SK-N-SH (cell line): ENCODE measurements around the gene GNAI1. TPM values are rescaled to one million over a fixed set of nuclear protein-coding genes. Genes with fewer than 3 reads are reported as not detected.
A peak's percentile ranks its signal among the peaks of the same experiment; 100 is the strongest.

ENCODE experiments used
- CTCF ChIA-PET: fragments of 300-600, 350-600 bp; formaldehyde crosslinking; extraction: SDS; loops from one replicate; lab custom pipeline; 2021; lab: Yijun Ruan, JAX
- POLR2A ChIA-PET: fragments of 350-600 bp; sonication (Branson Sonifier 250); formaldehyde crosslinking; extraction: SDS; loops from one replicate; lab custom pipeline; 2020; ENCODE audit warnings: antibody characterized with exemption, inconsistent platforms; lab: Yijun Ruan, JAX
- DNase-seq: peaks from one replicate; pipeline ENCODE4 v3.0.0; 2012
- H2AFZ ChIP-seq: fragments of 200-600 bp; sonication (generic); 2 replicates; pipeline ENCODE4 v1.8.1; 2016; ENCODE audit warnings: antibody characterized with exemption, mild to moderate bottlenecking, low read depth
- H3F3A ChIP-seq: fragments of 200-600 bp; sonication (generic); replicated peaks from 2 replicates; pipeline ENCODE3; 2016; ENCODE audit warnings: antibody characterized with exemption, mild to moderate bottlenecking; ENCODE audit not compliant: insufficient read depth
- H3K27ac ChIP-seq, 2 experiments: fragments of 200-500 bp in 1 of 2; fragments of 200-600 bp in 1 of 2; sonication (Bioruptor generic) in 1 of 2; sonication (generic), shearing (Covaris generic) in 1 of 2; 2 replicates each; pipeline versions ENCODE4 v1.5.1 to v1.6.1; 2014 to 2016; ENCODE audit warnings: low read depth in 2 of 2, inconsistent platforms in 1 of 2, low read length in 1 of 2, mild to moderate bottlenecking in 1 of 2, mixed read lengths in 1 of 2
- H3K27me3 ChIP-seq: fragments of 200-600 bp; sonication (generic), shearing (Covaris generic); 2 replicates; pipeline ENCODE4 v1.6.1; 2016; ENCODE audit warnings: mixed run types; ENCODE audit not compliant: insufficient read depth
- H3K36me3 ChIP-seq, 2 experiments: fragments of 200-500 bp in 1 of 2; fragments of 200-600 bp in 1 of 2; sonication (Bioruptor generic) in 1 of 2; sonication (generic) in 1 of 2; replicated peaks in 1 of 2; 2 replicates each; pipeline versions ENCODE3 to v1.5.1; 2014 to 2016; ENCODE audit warnings: low read length in 1 of 2, mild to moderate bottlenecking in 1 of 2; ENCODE audit not compliant: insufficient read depth in 2 of 2, control insufficient read depth in 1 of 2
- H3K4me1 ChIP-seq, 2 experiments: fragments of 200-500 bp in 1 of 2; fragments of 200-600 bp in 1 of 2; sonication (Bioruptor generic) in 1 of 2; sonication (generic), shearing (Covaris generic) in 1 of 2; 2 replicates each; pipeline versions ENCODE4 v1.5.1 to v1.6.1; 2014 to 2016; ENCODE audit warnings: low read depth in 1 of 2, low read length in 1 of 2, mixed run types in 1 of 2; ENCODE audit not compliant: insufficient read depth in 2 of 2, control insufficient read depth in 1 of 2
- H3K4me2 ChIP-seq: fragments of 200-600 bp; sonication (generic), shearing (Covaris generic); 2 replicates; pipeline ENCODE4 v1.6.1; 2017; ENCODE audit warnings: mixed run types
- H3K4me3 ChIP-seq, 2 experiments: fragments of 200-500 bp in 1 of 2; fragments of 200-600 bp in 1 of 2; sonication (Bioruptor generic) in 1 of 2; sonication (generic), shearing (Covaris generic) in 1 of 2; 2 replicates each; pipeline versions ENCODE4 v1.5.1 to v1.8.1; 2014 to 2016; ENCODE audit warnings: low read depth in 2 of 2, inconsistent platforms in 1 of 2, low read length in 1 of 2, mild to moderate bottlenecking in 1 of 2, mixed read lengths in 1 of 2, moderate library complexity in 1 of 2
- H3K79me2 ChIP-seq: fragments of 200-600 bp; sonication (generic); 2 replicates; pipeline ENCODE4 v1.8.1; 2017; ENCODE audit warnings: mild to moderate bottlenecking; ENCODE audit not compliant: insufficient read depth
- H3K9ac ChIP-seq: fragments of 200-600 bp; sonication (generic); 2 replicates; pipeline ENCODE4 v1.6.1; 2017; ENCODE audit warnings: mixed run types
- H3K9me2 ChIP-seq: fragments of 200-600 bp; sonication (generic); 2 replicates; pipeline ENCODE4 v1.6.1; 2017; ENCODE audit warnings: mixed run types
- H3K9me3 ChIP-seq: fragments of 200-600 bp; sonication (generic); 2 replicates; pipeline ENCODE4 v1.6.1; 2017; ENCODE audit warnings: mixed run types, mild to moderate bottlenecking, moderate library complexity
- H4K20me1 ChIP-seq: fragments of 200-600 bp; sonication (generic); 2 replicates; pipeline ENCODE4 v1.6.1; 2017; ENCODE audit warnings: mild to moderate bottlenecking, mixed run types; ENCODE audit not compliant: insufficient read depth
- ELF1 ChIP-seq: IDR thresholded peaks from 2 replicates; pipeline ENCODE4 v1.4.0; 2012
- EP300 ChIP-seq, 2 experiments: IDR thresholded peaks; 2 replicates each; pipeline versions ENCODE4 v1.4.0 to v1.6.1; 2012; ENCODE audit warnings: borderline replicate concordance in 1 of 2, low read depth in 1 of 2, low read length in 1 of 2
- FOXJ3 ChIP-seq: sonication (generic); formaldehyde crosslinking; IDR thresholded peaks from 2 replicates; pipeline ENCODE4 v1.5.1; 2020; ENCODE audit warnings: mild to moderate bottlenecking, missing genetic modification reagents
- GABPA ChIP-seq: IDR thresholded peaks from 2 replicates; pipeline ENCODE4 v1.4.0; 2012; ENCODE audit warnings: low read depth, mild to moderate bottlenecking
- GATA2 ChIP-seq: sonication (generic); formaldehyde crosslinking; IDR thresholded peaks from 2 replicates; pipeline ENCODE4 v1.5.0; 2020; ENCODE audit warnings: mild to moderate bottlenecking, missing genetic modification reagents
- MAX ChIP-seq: IDR thresholded peaks from 2 replicates; pipeline ENCODE4 v1.4.0; 2012; ENCODE audit warnings: low read depth
- MEF2A ChIP-seq: IDR thresholded peaks from 2 replicates; pipeline ENCODE4 v1.4.0; 2012; ENCODE audit warnings: low read depth, borderline replicate concordance
- MXI1 ChIP-seq: IDR thresholded peaks from 2 replicates; pipeline ENCODE4 v1.6.1; 2012; ENCODE audit warnings: mild to moderate bottlenecking, low read depth, low read length, improper control_type of control experiment
- NFIC ChIP-seq: IDR thresholded peaks from 2 replicates; pipeline ENCODE4 v1.4.0; 2012; ENCODE audit warnings: borderline replicate concordance
- NRF1 ChIP-seq: IDR thresholded peaks from 2 replicates; pipeline ENCODE4 v1.6.1; 2012; ENCODE audit warnings: low read depth, mild to moderate bottlenecking, low read length
- POLR2AphosphoS5 ChIP-seq: IDR thresholded peaks from 2 replicates; pipeline ENCODE4 v1.6.1; 2012; ENCODE audit warnings: low read depth, low read length
- REST ChIP-seq: IDR thresholded peaks from 2 replicates; pipeline ENCODE4 v1.6.1; 2012; ENCODE audit warnings: mild to moderate bottlenecking, low read depth, low read length, moderate library complexity
- SMC3 ChIP-seq: IDR thresholded peaks from 2 replicates; pipeline ENCODE4 v1.6.1; 2012; ENCODE audit warnings: low read depth, low read length, improper control_type of control experiment
- TAF1 ChIP-seq: IDR thresholded peaks from 2 replicates; pipeline ENCODE4 v1.6.1; 2012; ENCODE audit warnings: low read depth, mild to moderate bottlenecking, low read length, moderate library complexity, borderline replicate concordance
- TCF12 ChIP-seq: IDR thresholded peaks from 2 replicates; pipeline ENCODE4 v1.4.0; 2012
- TEAD4 ChIP-seq: IDR thresholded peaks from 2 replicates; pipeline ENCODE4 v1.4.0; 2012; ENCODE audit warnings: mild to moderate bottlenecking, borderline replicate concordance; ENCODE audit not compliant: insufficient read depth
- ZBTB33 ChIP-seq: IDR thresholded peaks from 2 replicates; pipeline ENCODE4 v1.4.0; 2012; ENCODE audit warnings: low read depth, borderline replicate concordance
- WGBS: methylation state at CpG from one replicate; pipeline ENCODE4 v1.1.6; 2017; ENCODE audit warnings: low lambda C conversion rate; 5-methylcytosine and 5-hydroxymethylcytosine counted together
- polyA plus RNA-seq, 3 experiments: library from polyadenylated mRNA; depleted of rRNA; stranded (reverse); fragments of >200 nt; gene quantifications; 2 replicates each; pipeline ENCODE4 v1.2.3, GENCODE V29; 2012

Gene GNAI1
- polyA plus RNA-seq, 1 of the 3 experiments (the other 2 are of a cell fraction): 69.1 TPM

GRCh38 chr7:80185571-80185970, 50.9 kb downstream of the GNAI1 start (continued):
- TF ChIP-seq MXI1: no peak
- no peak for TF ChIP-seq FOXJ3
- TF ChIP-seq TAF1: no peak

GRCh38 chr7:80186721-80187120, 52.1 kb downstream of the GNAI1 start:
- Histone ChIP-seq H3K4me2 (no peak overlapping the region), H3K27ac (no peak overlapping the region), H3K27me3 (no peaks in the 10 kb centered on the region), H3K9ac (no peak overlapping the region), H3K9me2 (no peaks in the 10 kb centered on the region), H3F3A (peaks cover 6% of the 10 kb centered on the region), H3K9me3 (no peaks in the 10 kb centered on the region), H2AFZ (no peak overlapping the region), H3K36me3 (peaks cover 19 to 21% of the 10 kb centered on the region in 2 experiments), H4K20me1 (peaks cover 74% of the 10 kb centered on the region), H3K79me2 (peaks cover 66% of the 10 kb centered on the region), H3K4me3 (no peak overlapping the region), H3K4me1 (peaks cover 7 to 17% of the 10 kb centered on the region in 2 experiments)
- ChIA-PET POLR2A (no interaction called here), CTCF (no interaction called here)
- TF ChIP-seq ZBTB33 (no peak), NFIC (0 out of 2 replicates have a peak, but pooled peaks have one; percentile 27)
- DNase-seq: peak; percentile 12

- Histone ChIP-seq H3K9me2 (no peaks in the 10 kb centered on the region), H3K9ac (no peak overlapping the region), H3K27ac (no peak overlapping the region), H2AFZ (no peak overlapping the region), H3K79me2 (peaks cover 60% of the 10 kb centered on the region), H3F3A (peaks cover 6% of the 10 kb centered on the region), H3K4me1 (peaks cover 7 to 17% of the 10 kb centered on the region in 2 experiments), H3K27me3 (no peaks in the 10 kb centered on the region), H3K4me2 (no peak overlapping the region), H3K36me3 (peaks cover 23 to 26% of the 10 kb centered on the region in 2 experiments), H3K9me3 (no peaks in the 10 kb centered on the region), H3K4me3 (no peak overlapping the region), H4K20me1 (peaks cover 68% of the 10 kb centered on the region)
- CTCF ChIA-PET: interaction anchor here (0.6 kb wide), 1 partner anchor 1030 kb away, joined by 3 read pairs; no protein-coding TSS in a partner anchor
- WGBS: 84% methylated on average over 1 of the region's 1 CpG
- no peak for DNase-seq
- POLR2A ChIA-PET: no interaction called here
- TF ChIP-seq POLR2AphosphoS5: no peak
- no peak for TF ChIP-seq MAX
- TF ChIP-seq NRF1: no peak
- no peak for TF ChIP-seq TEAD4
- TF ChIP-seq GABPA: no peak
- no peak for TF ChIP-seq TCF12
- TF ChIP-seq MEF2A: no peak
- TF ChIP-seq ZBTB33: no peak
- TF ChIP-seq NFIC: no peak
- TF ChIP-seq ELF1: no peak
- TF ChIP-seq GATA2: no peak
- TF ChIP-seq REST: no peak
- TF ChIP-seq EP300 (IDR thresholded peaks at IDR 0.05; ENCODE audit: borderline replicate concordance in 1 of 2, low read depth in 1 of 2, low read length in 1 of 2): no peak
- TF ChIP-seq SMC3: no peak
- TF ChIP-seq FOXJ3: no peak
Measured at GRCh38 chr7:80187279-80187678, 52.6 kb downstream of the GNAI1 start.
